A549 (cell line): ENCODE measurements around the gene JMJD4.

Source experiments
- CEBPB ChIP-seq, 2 experiments: fragments of >200 bp in 1 of 2; sonication (Bioruptor Twin) in 1 of 2; formaldehyde crosslinking in 1 of 2; IDR thresholded peaks; 2 replicates each; pipeline ENCODE4 v1.6.1; 2012 to 2016
- CHD4 ChIP-seq: fragments of 200-600 bp; sonication (generic); IDR thresholded peaks from 2 replicates; pipeline ENCODE4 v1.6.1; 2016; ENCODE audit warnings: antibody characterized with exemption, mild to moderate bottlenecking, borderline replicate concordance
- EP300 ChIP-seq, 2 experiments: fragments of >200 bp; sonication (Bioruptor Twin); formaldehyde crosslinking; IDR thresholded peaks; 2 replicates in 1 of 2; 3 replicates in 1 of 2; pipeline ENCODE4 v1.6.1; 2016 to 2017
- HDAC2 ChIP-seq: fragments of 200-600 bp; sonication (generic); IDR thresholded peaks from 2 replicates; pipeline ENCODE4 v1.6.1; 2016
- JUN ChIP-seq, 2 experiments: fragments of >200 bp; sonication (Bioruptor Twin); formaldehyde crosslinking; IDR thresholded peaks; 2 replicates in 1 of 2; 3 replicates in 1 of 2; pipeline ENCODE4 v1.6.1; 2016 to 2017
- MAZ ChIP-seq: fragments of 150-350 bp; IDR thresholded peaks from 2 replicates; pipeline ENCODE4 v1.6.1; 2014; ENCODE audit warnings: antibody characterized with exemption, low read depth, low read length, borderline replicate concordance
- MYC ChIP-seq: IDR thresholded peaks from 2 replicates; pipeline ENCODE4 v1.6.1; 2012; ENCODE audit warnings: mild to moderate bottlenecking, inconsistent platforms, low read length, improper control_type of control experiment, borderline replicate concordance
- POLR2A ChIP-seq: IDR thresholded peaks from 2 replicates; pipeline ENCODE4 v1.6.1; 2012; ENCODE audit warnings: mild to moderate bottlenecking, low read length
- TFCP2L1 ChIP-seq: fragments of 250-450 bp; sonication (Bioruptor Pico); IDR thresholded peaks from 2 replicates; pipeline ENCODE4 v1.5.0; 2021; ENCODE audit warnings: mild to moderate bottlenecking
- TF ChIP-seq, protein P1 (sequence below): fragments of >200 bp; sonication (Bioruptor Twin); formaldehyde crosslinking; IDR thresholded peaks from 3 replicates; pipeline ENCODE4 v1.5.1; 2016
- TF ChIP-seq, protein P2 (sequence below): fragments of 200-600 bp; sonication (generic); IDR thresholded peaks from 2 replicates; pipeline ENCODE4 v1.6.1; 2016; ENCODE audit warnings: antibody characterized with exemption, mild to moderate bottlenecking, moderate library complexity
- TF ChIP-seq, protein P3 (sequence below): IDR thresholded peaks from 2 replicates; pipeline ENCODE4 v1.6.1; 2012

DNA sequence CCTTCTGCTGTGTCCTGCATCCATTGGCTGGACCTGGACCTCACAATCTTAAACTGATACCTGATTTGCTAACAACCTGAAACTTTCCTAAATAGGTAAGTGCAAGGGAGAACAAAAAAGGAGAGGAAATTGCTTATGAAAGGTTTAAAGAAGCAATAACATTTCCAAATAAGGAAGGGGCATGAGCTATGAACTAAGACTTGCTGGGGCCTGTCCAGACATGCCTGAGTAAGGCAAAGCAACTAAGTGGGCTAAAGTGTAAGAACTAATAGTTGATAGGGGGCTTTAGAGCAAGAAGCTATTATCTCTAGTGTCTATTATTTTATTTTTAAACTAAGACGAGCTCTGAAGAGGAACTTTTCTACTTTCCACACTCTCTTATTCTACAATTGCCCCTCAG is 11.6 kb downstream of the JMJD4 start:
- TF ChIP-seq POLR2A (no peak), MAZ (no peak), CEBPB (IDR thresholded peaks at IDR 0.05) (no peak), HDAC2 (no peak), TFCP2L1 (CRISPR knock-in tag) (no peak), JUN (IDR thresholded peaks at IDR 0.05) (no peak), EP300 (IDR thresholded peaks at IDR 0.05) (no peak), CHD4 (no peak), MYC (no peak)
- TF ChIP-seq, protein P1, sequence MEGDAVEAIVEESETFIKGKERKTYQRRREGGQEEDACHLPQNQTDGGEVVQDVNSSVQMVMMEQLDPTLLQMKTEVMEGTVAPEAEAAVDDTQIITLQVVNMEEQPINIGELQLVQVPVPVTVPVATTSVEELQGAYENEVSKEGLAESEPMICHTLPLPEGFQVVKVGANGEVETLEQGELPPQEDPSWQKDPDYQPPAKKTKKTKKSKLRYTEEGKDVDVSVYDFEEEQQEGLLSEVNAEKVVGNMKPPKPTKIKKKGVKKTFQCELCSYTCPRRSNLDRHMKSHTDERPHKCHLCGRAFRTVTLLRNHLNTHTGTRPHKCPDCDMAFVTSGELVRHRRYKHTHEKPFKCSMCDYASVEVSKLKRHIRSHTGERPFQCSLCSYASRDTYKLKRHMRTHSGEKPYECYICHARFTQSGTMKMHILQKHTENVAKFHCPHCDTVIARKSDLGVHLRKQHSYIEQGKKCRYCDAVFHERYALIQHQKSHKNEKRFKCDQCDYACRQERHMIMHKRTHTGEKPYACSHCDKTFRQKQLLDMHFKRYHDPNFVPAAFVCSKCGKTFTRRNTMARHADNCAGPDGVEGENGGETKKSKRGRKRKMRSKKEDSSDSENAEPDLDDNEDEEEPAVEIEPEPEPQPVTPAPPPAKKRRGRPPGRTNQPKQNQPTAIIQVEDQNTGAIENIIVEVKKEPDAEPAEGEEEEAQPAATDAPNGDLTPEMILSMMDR = no peak
- TF ChIP-seq, protein P2, sequence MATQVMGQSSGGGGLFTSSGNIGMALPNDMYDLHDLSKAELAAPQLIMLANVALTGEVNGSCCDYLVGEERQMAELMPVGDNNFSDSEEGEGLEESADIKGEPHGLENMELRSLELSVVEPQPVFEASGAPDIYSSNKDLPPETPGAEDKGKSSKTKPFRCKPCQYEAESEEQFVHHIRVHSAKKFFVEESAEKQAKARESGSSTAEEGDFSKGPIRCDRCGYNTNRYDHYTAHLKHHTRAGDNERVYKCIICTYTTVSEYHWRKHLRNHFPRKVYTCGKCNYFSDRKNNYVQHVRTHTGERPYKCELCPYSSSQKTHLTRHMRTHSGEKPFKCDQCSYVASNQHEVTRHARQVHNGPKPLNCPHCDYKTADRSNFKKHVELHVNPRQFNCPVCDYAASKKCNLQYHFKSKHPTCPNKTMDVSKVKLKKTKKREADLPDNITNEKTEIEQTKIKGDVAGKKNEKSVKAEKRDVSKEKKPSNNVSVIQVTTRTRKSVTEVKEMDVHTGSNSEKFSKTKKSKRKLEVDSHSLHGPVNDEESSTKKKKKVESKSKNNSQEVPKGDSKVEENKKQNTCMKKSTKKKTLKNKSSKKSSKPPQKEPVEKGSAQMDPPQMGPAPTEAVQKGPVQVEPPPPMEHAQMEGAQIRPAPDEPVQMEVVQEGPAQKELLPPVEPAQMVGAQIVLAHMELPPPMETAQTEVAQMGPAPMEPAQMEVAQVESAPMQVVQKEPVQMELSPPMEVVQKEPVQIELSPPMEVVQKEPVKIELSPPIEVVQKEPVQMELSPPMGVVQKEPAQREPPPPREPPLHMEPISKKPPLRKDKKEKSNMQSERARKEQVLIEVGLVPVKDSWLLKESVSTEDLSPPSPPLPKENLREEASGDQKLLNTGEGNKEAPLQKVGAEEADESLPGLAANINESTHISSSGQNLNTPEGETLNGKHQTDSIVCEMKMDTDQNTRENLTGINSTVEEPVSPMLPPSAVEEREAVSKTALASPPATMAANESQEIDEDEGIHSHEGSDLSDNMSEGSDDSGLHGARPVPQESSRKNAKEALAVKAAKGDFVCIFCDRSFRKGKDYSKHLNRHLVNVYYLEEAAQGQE = no peak
- TF ChIP-seq, protein P3, sequence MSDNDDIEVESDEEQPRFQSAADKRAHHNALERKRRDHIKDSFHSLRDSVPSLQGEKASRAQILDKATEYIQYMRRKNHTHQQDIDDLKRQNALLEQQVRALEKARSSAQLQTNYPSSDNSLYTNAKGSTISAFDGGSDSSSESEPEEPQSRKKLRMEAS = no peak
